Embryonic facial prominence (tissue), 1 donor: ENCODE measurements around the gene TACC2.

Experiments used
- DNase-seq: peaks from one replicate; pipeline ENCODE4 v3.0.0-alpha.2; 2016; ENCODE audit errors: extremely low spot score

The TACC2 gene

DNA sequence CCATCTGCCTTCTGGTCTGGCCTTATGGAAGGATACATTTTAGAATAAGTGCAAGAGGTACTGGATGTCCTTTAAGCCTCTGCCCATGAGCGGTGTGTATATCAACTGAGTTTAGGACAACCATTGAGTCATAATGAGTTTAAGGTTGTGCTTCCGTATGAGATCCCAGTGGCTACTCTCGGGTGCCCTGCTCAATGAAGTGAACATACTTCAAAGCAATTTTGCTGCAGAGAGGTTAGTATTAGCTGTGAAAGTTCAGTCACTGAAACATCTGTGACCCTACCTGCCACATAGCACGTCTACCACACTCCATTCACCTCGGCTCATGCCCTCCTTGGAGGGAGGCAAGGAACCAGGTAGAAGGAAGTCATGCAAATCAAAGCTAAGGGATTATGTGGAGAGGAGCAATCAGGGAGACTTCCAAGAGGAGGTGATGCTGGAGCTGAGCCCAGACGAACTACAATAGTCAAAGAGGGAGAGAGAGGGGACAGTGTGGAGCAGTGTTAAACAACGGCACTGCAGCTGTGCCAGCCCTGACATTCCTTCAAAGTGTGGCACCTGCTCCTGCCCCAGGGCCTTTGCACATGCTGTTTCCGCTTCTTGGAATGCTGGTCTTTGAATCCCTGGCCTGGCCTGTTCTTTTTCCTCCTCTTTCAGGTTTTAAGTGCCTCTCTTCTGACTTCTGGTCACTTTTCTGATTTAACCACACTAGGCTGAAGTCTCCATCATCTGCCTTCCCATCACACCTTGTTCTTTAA lies 307.6 kb downstream of the TACC2 start:
- DNase-seq: no peak

DNA sequence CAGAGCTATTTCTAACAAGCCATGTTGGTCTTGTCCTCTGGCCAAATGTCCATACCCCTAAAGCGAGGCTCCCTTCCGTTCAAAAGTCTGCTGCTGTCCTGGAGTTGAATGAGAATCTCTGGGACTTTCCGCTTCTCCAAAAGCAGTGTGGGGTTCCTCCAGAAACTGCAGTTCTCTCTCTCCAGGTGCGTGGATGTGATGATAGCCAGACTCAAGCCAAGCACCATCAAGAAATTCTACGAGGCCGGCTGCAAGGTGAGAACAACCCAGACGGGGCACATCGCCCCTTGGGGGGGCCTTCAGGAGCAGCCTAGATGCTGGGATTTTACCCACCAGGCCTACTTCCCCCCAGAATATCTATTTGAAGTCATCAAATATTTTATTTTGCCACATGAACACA lies 308.6 kb downstream of the TACC2 start:
- DNase-seq: no peak

DNA sequence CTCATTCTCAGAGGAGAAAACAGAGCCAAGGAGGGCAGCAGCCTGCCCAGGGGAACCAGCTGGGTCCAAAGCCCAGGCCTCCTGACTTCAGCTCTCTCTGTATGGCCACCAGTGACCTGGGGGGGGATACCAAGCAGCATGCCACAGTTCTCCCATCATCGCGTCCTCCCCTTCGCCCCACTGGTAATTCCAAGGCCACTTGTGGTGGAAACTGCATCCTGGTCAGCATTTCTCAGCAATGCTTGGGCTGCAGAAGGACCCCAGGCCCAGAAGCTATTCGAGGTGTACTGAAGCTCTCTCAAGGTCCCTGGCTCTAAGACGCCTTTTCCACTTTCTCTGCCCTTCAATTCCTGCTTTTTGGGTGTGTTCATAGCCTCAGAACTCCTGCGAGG lies 309.2 kb downstream of the TACC2 start:
- no peak for DNase-seq

DNA sequence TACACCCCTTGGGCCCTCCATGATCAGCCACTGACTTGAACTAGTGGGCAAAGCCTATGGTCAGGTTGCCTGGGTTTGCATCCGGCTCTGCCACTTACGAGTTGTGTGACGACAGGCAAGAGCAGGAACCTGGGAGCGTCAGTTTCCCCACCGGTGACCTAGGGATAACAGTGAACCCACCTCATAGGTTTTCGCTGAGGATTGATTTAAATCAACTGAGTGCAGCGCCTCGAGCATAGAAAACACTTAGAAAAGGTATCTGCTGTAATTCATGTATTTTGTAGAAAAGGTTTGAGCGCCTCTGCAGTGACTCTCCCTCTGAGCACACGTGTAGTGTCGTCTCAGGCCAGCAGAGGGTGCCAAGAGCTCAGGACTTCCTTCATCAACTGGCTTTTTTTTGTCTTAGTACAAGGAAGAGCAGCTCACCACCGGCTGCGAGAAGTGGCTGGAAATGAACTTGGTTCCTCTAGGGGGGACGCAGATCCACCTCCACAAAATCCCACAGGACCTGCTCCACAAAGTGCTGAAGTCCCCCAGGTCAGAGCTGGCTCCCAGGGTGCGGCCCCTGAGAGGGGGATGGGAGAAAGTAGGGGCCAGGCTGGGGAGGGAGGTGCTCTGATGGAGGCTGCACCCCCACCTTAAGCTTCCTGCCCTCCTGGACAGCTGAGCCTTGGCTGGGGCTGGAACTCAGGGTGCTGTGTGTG lies 309.8 kb downstream of the TACC2 start:
- DNase-seq: peak; percentile 89

DNA sequence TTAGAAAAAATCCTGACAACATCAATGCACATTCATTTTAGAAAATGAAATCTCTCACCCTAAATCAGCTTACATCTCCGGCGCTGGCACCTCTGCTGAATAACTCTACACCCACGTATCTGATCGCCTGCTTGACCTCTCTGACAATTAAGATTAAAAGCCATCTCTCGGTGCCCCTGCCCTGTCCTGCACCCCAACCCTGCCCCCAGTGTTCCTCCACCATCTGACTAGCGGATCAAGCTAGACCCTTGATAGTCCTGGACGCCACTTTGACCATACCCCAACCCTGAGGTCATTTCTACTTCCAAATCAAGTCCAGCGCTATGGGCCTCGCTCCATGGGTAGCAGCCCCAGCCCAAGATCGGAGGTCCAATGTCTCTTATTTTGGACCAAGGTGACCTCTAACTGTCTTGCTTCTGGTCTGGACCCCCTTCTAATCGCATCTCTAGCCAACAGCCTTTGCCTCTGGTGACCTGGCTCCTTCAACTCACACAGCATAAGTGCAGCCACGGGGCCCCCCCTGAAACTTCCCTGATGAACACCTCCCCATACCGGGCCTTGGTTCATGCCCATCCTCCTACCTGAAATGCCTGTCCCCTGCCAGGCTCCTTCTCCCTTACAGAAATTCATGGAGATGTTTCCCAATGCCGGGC lies 310.6 kb downstream of the TACC2 start:
- no peak for DNase-seq

DNA sequence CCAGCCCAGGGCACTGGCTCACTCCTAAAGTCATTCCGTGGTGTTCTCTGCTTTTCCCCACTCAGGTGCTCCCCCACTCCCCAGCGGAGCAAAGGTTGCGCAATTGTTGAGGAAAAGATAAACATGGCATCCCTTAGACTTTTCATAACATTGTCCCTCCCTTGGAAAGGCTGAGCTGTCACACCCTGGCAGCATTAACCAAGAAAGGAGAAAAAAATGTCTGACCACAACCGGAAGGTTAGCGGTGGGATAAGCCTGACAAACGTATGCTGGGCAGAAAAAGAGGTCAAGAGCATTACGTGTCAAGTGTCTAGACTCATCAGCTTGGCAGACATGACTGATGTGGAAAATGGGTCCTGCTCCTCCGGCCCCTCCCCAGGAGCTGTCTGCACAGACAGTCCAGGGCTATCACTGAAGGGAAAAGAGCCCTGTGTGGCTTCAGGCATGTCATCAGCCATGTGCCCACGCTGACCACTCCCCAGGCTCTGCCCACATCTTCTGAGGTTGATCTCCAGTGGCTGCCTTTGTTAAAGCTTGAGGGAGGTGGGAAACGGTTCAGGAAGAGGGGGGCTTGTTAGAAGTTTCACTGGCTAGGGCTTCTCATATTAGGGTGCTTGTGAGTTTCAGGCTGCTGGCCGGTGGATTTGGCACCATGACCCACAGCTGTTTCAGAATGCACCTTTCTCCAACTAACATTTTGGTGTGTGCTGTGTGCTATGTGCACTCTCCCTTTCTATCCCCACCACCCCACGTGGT lies 312.3 kb downstream of the TACC2 start:
- DNase-seq: no peak

DNA sequence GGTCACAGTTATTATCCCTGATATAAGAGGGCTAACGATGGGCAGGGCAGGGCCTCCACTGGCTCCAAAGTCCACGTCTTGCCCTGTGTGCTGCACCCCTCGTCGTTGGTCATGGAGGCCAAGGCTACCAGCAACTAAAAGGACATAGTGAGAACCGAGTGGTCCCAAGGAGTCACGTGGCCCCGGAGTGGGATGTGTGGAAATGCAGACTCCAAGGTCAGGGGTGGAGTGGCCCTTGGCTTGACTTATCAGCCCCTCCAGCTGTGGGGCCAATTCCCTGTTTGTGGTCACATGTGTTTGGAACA lies 312.8 kb downstream of the TACC2 start:
- DNase-seq: no peak

DNA sequence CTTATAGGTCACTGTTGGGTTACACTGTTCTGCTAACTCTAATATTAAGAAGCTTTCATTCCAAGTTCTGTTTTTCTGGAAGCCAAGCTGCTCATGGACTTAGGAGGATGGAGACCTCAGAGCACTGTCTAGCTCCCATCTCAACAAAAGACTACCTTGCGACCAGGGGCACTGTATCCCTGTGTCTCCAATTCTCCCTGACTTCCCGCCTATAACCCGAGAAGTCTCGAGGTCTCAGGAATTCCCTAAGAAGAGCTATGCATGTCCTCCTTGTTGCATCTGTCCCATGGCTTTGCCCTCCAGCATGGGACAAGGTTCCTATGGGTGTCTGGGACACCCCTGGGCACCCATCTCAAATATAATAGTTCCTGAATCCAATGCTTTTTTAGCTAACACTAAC lies 313.4 kb downstream of the TACC2 start:
- DNase-seq: no peak

DNA sequence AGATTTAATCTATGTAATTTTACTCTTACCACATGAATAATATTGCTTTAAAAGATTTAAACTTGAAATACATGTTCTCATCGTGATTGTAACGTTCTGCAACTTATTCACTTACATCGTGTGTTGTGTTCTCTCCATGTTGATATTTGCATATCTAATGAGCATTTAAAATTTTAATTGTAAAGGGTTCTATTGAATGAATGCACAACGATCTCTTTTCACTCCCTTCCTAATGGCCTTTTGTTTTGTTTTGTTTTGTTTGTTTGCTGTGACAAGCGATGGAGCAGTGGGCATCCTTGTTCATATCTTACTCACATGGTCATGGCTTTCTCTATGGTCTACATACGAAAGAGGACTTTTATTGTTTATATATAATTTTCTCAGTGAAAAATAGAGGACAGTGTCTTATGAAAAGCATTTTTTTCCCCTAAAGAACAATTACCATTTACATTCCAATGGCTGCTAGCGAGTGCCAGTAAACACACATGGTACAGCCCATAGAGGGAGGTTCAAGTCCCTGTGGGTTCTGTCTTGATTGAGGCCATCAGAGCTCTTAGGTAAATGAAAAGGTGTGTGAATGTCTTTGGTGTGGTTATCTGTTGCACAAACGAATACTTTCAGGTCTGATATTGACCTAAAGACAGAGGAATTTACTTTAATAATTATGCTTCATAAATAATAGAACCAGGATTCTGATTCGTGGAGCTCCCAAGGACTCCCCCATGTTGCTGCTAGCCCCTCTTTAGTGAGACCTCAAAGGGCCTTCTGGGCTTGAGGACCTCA lies 314.5 kb downstream of the TACC2 start:
- no peak for DNase-seq
